Trophoblast cell (in vitro differentiated cells and primary cell): ENCODE data around the gene AP1S3.

ENCODE experiments used
- DNase-seq, 2 donors: peaks; one replicate each; pipeline ENCODE4 v3.0.0-alpha.2; 2016
- H2AFZ ChIP-seq: 2 replicates; pipeline ENCODE4 v1.6.1; 2013; ENCODE audit warnings: low read length, moderate library complexity, mild to moderate bottlenecking; ENCODE audit not compliant: insufficient read depth, poor library complexity
- H2AK5ac ChIP-seq: 2 replicates; pipeline ENCODE4 v1.6.1; 2013; ENCODE audit warnings: mild to moderate bottlenecking, low read length
- H2BK120ac ChIP-seq: 2 replicates; pipeline ENCODE4 v1.6.1; 2013; ENCODE audit warnings: low read length, mild to moderate bottlenecking, moderate library complexity; ENCODE audit not compliant: insufficient read depth, poor library complexity
- H2BK12ac ChIP-seq: 2 replicates; pipeline ENCODE4 v1.6.1; 2013; ENCODE audit warnings: mild to moderate bottlenecking, low read length, moderate library complexity
- H2BK5ac ChIP-seq: 2 replicates; pipeline ENCODE4 v1.6.1; 2013; ENCODE audit warnings: low read length, low read depth, moderate library complexity, mild to moderate bottlenecking; ENCODE audit not compliant: poor library complexity
- H3K14ac ChIP-seq: 2 replicates; pipeline ENCODE4 v1.6.1; 2013; ENCODE audit warnings: mild to moderate bottlenecking, low read length
- H3K18ac ChIP-seq: 2 replicates; pipeline ENCODE4 v1.6.1; 2013; ENCODE audit warnings: mild to moderate bottlenecking, low read length
- H3K23ac ChIP-seq: 2 replicates; pipeline ENCODE4 v1.6.1; 2013; ENCODE audit warnings: low read length
- H3K27ac ChIP-seq: 2 replicates; pipeline ENCODE4 v1.5.1; 2013; ENCODE audit warnings: low read depth, mild to moderate bottlenecking, inconsistent platforms, low read length, moderate library complexity
- H3K27me3 ChIP-seq: 2 replicates; pipeline ENCODE4 v1.6.1; 2013; ENCODE audit warnings: inconsistent platforms, mild to moderate bottlenecking, low read length, moderate library complexity; ENCODE audit not compliant: insufficient read depth
- H3K36me3 ChIP-seq, 2 experiments: 1 replicate in 1 of 2; 2 replicates in 1 of 2; pipeline ENCODE4 v1.6.1; 2013; ENCODE audit warnings: low read length in 2 of 2, mild to moderate bottlenecking in 2 of 2, moderate library complexity in 1 of 2; ENCODE audit not compliant: insufficient read depth in 2 of 2, control insufficient read depth in 1 of 2
- H3K4ac ChIP-seq: 2 replicates; pipeline ENCODE4 v1.6.1; 2013; ENCODE audit warnings: low read depth, mild to moderate bottlenecking, low read length, moderate library complexity
- H3K4me1 ChIP-seq, 2 experiments: 1 replicate in 1 of 2; 2 replicates in 1 of 2; pipeline ENCODE4 v1.6.1; 2013; ENCODE audit warnings: low read length in 2 of 2, mild to moderate bottlenecking in 2 of 2, moderate library complexity in 1 of 2; ENCODE audit not compliant: insufficient read depth in 2 of 2, control insufficient read depth in 1 of 2
- H3K4me2 ChIP-seq: 2 replicates; pipeline ENCODE4 v1.6.1; 2013; ENCODE audit warnings: inconsistent platforms, mild to moderate bottlenecking, low read length, moderate library complexity
- H3K4me3 ChIP-seq: 2 replicates; pipeline ENCODE4 v1.5.1; 2013; ENCODE audit warnings: mild to moderate bottlenecking, low read depth, low read length, inconsistent platforms
- H3K79me1 ChIP-seq: one replicate; pipeline ENCODE4 v1.6.1; 2013; ENCODE audit warnings: low read length
- H3K79me2 ChIP-seq: 2 replicates; pipeline ENCODE4 v1.6.1; 2013; ENCODE audit warnings: low read length, mild to moderate bottlenecking; ENCODE audit not compliant: control insufficient read depth, insufficient read depth, poor library complexity
- H3K9ac ChIP-seq: 2 replicates; pipeline ENCODE4 v1.6.1; 2013; ENCODE audit warnings: mild to moderate bottlenecking, low read length
- H3K9me3 ChIP-seq: 2 replicates; pipeline ENCODE4 v1.6.1; 2013; ENCODE audit warnings: low read depth, mild to moderate bottlenecking, control low read depth, inconsistent platforms, low read length; ENCODE audit not compliant: insufficient read depth
- H4K12ac ChIP-seq: 2 replicates; pipeline ENCODE4 v1.6.1; 2013; ENCODE audit warnings: low read depth, mild to moderate bottlenecking, low read length, moderate library complexity
- H4K8ac ChIP-seq: 2 replicates; pipeline ENCODE4 v1.6.1; 2013; ENCODE audit warnings: low read depth, mild to moderate bottlenecking, low read length, moderate library complexity
- H4K91ac ChIP-seq: one replicate; pipeline ENCODE4 v1.6.1; 2013; ENCODE audit warnings: low read depth, mild to moderate bottlenecking, low read length, moderate library complexity
- WGBS: extraction: QIAGEN DNeasy Blood & Tissue Kit; methylation state at CpG from one replicate; pipeline ENCODE4 v1.1.7; 2013; ENCODE audit warnings: missing lambda C conversion rate; ENCODE audit not compliant: insufficient read length, insufficient coverage; ENCODE audit errors: extremely low coverage; 5-methylcytosine and 5-hydroxymethylcytosine counted together

Gene AP1S3

DNA sequence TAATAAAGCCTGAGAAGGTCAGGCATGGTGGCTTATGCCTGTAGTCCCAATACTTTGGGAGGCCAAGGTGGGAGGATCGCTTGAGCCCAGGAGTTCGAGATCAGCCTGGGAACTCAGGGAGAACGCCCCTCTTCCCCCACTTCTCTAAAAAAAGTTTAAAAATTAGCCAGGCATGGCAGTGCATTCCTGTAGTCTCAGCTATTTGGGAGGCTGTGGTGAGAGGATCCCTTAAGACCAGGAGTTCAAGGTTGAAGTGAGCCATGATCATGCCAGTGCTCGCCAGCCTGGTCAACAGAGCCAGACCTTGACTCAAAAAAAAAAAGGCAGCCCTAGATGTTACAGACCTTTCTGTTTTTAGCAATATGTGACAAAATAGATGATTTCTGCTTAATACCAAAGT, 83.4 kb downstream of the AP1S3 start:
- no peak overlapping the region for H2BK120ac ChIP-seq
- H3K14ac ChIP-seq = no peak overlapping the region
- no peaks in the 10 kb centered on the region for H3K79me1 ChIP-seq
- H2AFZ ChIP-seq = no peak overlapping the region
- no peak overlapping the region for H3K27ac ChIP-seq
- no peak for DNase-seq
- no peak overlapping the region for H2BK12ac ChIP-seq
- no peaks in the 10 kb centered on the region for H3K79me2 ChIP-seq
- no peaks in the 10 kb centered on the region for H3K36me3 ChIP-seq
- no peak overlapping the region for H3K18ac ChIP-seq
- H3K4ac ChIP-seq = no peak overlapping the region
- no peak overlapping the region for H2BK5ac ChIP-seq
- no peak overlapping the region for H3K23ac ChIP-seq
- H3K27me3 ChIP-seq = no peaks in the 10 kb centered on the region
- no peak overlapping the region for H2AK5ac ChIP-seq
- WGBS = no CpG with 5 or more reads among the region's 4 CpGs
- no peaks in the 10 kb centered on the region for H3K9me3 ChIP-seq
- no peak overlapping the region for H4K8ac ChIP-seq
- H3K9ac ChIP-seq = no peak overlapping the region
- no peak overlapping the region for H4K12ac ChIP-seq
- H3K4me3 ChIP-seq = no peak overlapping the region
- no peaks in the 10 kb centered on the region for H3K4me1 ChIP-seq
- no peak overlapping the region for H3K4me2 ChIP-seq
- H4K91ac ChIP-seq = no peak overlapping the region

DNA sequence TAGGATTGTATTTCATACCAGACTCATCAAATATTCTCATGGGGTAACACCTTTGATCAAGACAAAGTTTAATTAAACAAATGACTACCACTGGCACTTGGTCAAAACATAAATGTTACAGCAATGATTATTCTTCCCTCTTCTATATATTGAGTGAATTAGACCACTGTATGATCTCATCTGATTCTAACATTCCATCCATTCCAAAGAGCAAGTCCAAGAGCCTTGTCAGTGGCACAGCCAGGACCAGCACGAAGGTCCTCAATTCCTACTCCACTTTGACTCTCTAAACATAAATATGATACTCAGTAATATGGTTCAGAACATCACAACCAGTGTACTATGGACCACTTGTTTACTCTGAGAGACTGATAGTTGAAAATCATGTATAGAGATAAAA, 86.4 kb downstream of the AP1S3 start:
- Histone ChIP-seq H3K9me3 (no peaks in the 10 kb centered on the region), H3K79me1 (no peaks in the 10 kb centered on the region), H3K4me1 (no peaks in the 10 kb centered on the region), H3K27me3 (no peaks in the 10 kb centered on the region), H2AFZ (no peak overlapping the region), H4K91ac (no peak overlapping the region), H3K14ac (no peak overlapping the region), H3K79me2 (no peaks in the 10 kb centered on the region), H3K27ac (no peak overlapping the region), H3K4me2 (no peak overlapping the region), H3K4me3 (no peak overlapping the region), H2BK12ac (no peak overlapping the region), H2AK5ac (no peak overlapping the region), H3K4ac (no peak overlapping the region), H4K8ac (no peak overlapping the region), H3K36me3 (no peaks in the 10 kb centered on the region), H2BK5ac (no peak overlapping the region), H4K12ac (no peak overlapping the region), H3K18ac (no peak overlapping the region), H3K9ac (no peak overlapping the region), H3K23ac (no peak overlapping the region), H2BK120ac (no peak overlapping the region)
- DNase-seq = no peak
- WGBS = no CpG with 5 or more reads among the region's 1 CpG

DNA sequence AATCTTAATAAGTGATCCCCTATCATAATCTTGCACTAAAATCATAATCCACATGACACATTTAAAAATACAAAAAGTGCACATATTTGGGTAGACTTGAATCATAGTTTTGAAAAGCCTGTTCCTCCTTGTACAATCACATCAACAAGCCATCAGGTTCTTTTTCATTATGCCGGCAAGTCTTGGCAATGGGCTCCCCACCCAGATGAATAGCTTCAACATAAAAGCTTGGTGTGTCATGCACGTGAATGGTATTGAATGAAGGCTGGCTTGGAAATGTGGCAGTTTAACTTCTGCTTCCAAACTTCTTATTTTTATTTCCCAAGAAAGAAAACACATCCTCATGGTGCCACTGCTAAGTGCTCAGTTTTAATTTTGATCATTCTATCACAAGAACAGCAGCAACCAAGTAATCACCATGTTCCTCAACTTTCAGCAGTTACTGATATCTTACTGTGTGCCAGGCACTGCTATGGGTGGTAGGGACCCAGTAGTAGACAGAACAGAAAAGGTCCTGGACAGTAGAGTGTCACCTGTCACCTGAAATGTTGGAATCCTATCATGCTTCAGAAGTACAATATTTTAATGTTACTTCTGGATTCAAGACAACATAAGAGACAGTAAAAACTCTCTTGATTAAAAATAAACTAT, 89.9 kb downstream of the AP1S3 start:
- Histone ChIP-seq H3K23ac (no peak overlapping the region), H2AK5ac (no peak overlapping the region), H2BK5ac (no peak overlapping the region), H3K18ac (no peak overlapping the region), H3K4me1 (peaks cover 11 to 12% of the 10 kb centered on the region in 2 experiments), H2BK12ac (no peak overlapping the region), H3K9me3 (no peaks in the 10 kb centered on the region), H3K27ac (no peak overlapping the region), H3K4me3 (no peak overlapping the region), H3K79me1 (peaks cover 19% of the 10 kb centered on the region), H3K79me2 (no peaks in the 10 kb centered on the region), H3K36me3 (no peaks in the 10 kb centered on the region), H3K9ac (no peak overlapping the region), H3K27me3 (no peaks in the 10 kb centered on the region), H4K91ac (no peak overlapping the region), H4K8ac (no peak overlapping the region), H2BK120ac (no peak overlapping the region), H3K14ac (no peak overlapping the region), H2AFZ (no peak overlapping the region), H3K4me2 (no peak overlapping the region), H3K4ac (no peak overlapping the region), H4K12ac (no peak overlapping the region)
- no CpG with 5 or more reads among the region's 2 CpGs for WGBS
- DNase-seq = no peak

DNA sequence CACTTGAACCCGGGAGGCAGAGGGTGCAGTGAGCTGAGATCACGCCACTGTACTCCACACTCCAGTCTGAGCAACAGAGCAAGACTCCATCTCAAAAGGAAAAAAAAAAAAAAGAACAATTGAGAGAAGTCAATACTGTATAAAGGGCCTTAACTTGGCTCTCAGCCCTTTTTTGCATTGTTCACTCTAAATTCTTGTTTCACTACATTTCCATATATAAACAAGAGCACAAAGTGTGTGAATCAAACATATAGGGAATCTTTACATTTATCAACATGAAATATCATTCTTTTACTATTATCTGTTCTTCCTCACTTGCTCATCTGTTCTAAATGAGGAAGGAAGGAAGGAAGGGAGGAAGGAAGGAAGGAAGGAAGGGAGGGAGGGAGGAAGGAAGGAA, 90.8 kb downstream of the AP1S3 start:
- Histone ChIP-seq H3K9ac (no peak overlapping the region), H3K27me3 (no peaks in the 10 kb centered on the region)
- WGBS = no CpG with 5 or more reads among the region's 2 CpGs

More for the DNA sequence above, 90.8 kb downstream of the AP1S3 start:
- H3K4me3 ChIP-seq = no peak overlapping the region
- no peaks in the 10 kb centered on the region for H3K9me3 ChIP-seq
- peaks cover 19% of the 10 kb centered on the region for H3K79me1 ChIP-seq
- H3K4me2 ChIP-seq = no peak overlapping the region
- no peak overlapping the region for H3K14ac ChIP-seq
- H3K18ac ChIP-seq = no peak overlapping the region
- H2AFZ ChIP-seq = no peak overlapping the region
- no peaks in the 10 kb centered on the region for H3K36me3 ChIP-seq
- H3K27ac ChIP-seq = no peak overlapping the region
- H2BK12ac ChIP-seq = no peak overlapping the region
- H3K4ac ChIP-seq = no peak overlapping the region
- H4K91ac ChIP-seq = no peak overlapping the region
- H4K12ac ChIP-seq = no peak overlapping the region
- no peaks in the 10 kb centered on the region for H3K79me2 ChIP-seq
- DNase-seq = no peak
- no peak overlapping the region for H2BK5ac ChIP-seq
- no peak overlapping the region for H3K23ac ChIP-seq
- no peak overlapping the region for H2BK120ac ChIP-seq
- peaks cover 11 to 12% of the 10 kb centered on the region in 2 experiments for H3K4me1 ChIP-seq
- H2AK5ac ChIP-seq = no peak overlapping the region
- H4K8ac ChIP-seq = no peak overlapping the region
